Stimulated activated memory B cell treated with anti-CD40 and anti-IgM and Interleukin-4, amounts not matched to agents 10 μg/mL and 1 μg/mL and 100 μg/mL, for 72 hours (primary cell): ENCODE results near the gene IMMP2L.

Source experiments
- ATAC-seq: fragments of 150-1000 bp; cut with Tn5 transposase; 2 replicates; pipeline ENCODE4 v1.10.0; 2021
- H3K27ac Mint-ChIP-seq: one replicate; pipeline ENCODE4 v1.8.0; 2022; ENCODE audit warnings: mild to moderate bottlenecking, mixed read lengths
- H3K27me3 Mint-ChIP-seq: one replicate; pipeline ENCODE4 v1.8.0; 2022; ENCODE audit warnings: mixed read lengths
- H3K36me3 Mint-ChIP-seq: one replicate; pipeline ENCODE4 v1.8.0; 2022; ENCODE audit warnings: mixed read lengths
- H3K4me1 Mint-ChIP-seq: one replicate; pipeline ENCODE4 v1.8.0; 2022; ENCODE audit warnings: mixed read lengths
- H3K4me3 Mint-ChIP-seq: one replicate; pipeline ENCODE4 v1.8.0; 2022; ENCODE audit warnings: mild to moderate bottlenecking, moderate library complexity, mixed read lengths
- H3K9me3 Mint-ChIP-seq: one replicate; pipeline ENCODE4 v1.8.0; 2022; ENCODE audit warnings: mixed read lengths

The IMMP2L gene

GRCh38 chr7:110863258-110863657 lies 699.0 kb downstream of the IMMP2L start:
- Mint-ChIP-seq H3K27ac (no peak overlapping the region), H3K9me3 (no peaks in the 10 kb centered on the region), H3K27me3 (no peaks in the 10 kb centered on the region), H3K4me3 (no peak overlapping the region), H3K4me1 (no peaks in the 10 kb centered on the region), H3K36me3 (peaks cover 9% of the 10 kb centered on the region)
- ATAC-seq, result no peak

- no peak overlapping the region for H3K27ac Mint-ChIP-seq
- H3K4me1 Mint-ChIP-seq, result no peaks in the 10 kb centered on the region
- H3K4me3 Mint-ChIP-seq, result no peak overlapping the region
- H3K9me3 Mint-ChIP-seq, result no peaks in the 10 kb centered on the region
- H3K27me3 Mint-ChIP-seq, result no peaks in the 10 kb centered on the region
- ATAC-seq, result no peak
- H3K36me3 Mint-ChIP-seq, result peaks cover 5% of the 10 kb centered on the region
These were observed 701.1 kb downstream of the IMMP2L start for GRCh38 chr7:110861163-110861562.

- Mint-ChIP-seq H3K4me3 (no peak overlapping the region), H3K9me3 (no peaks in the 10 kb centered on the region), H3K27me3 (no peaks in the 10 kb centered on the region)
These were observed 705.2 kb downstream of the IMMP2L start for GRCh38 chr7:110857106-110857505.

GRCh38 chr7:110856704-110857103 lies 705.6 kb downstream of the IMMP2L start:
- Mint-ChIP-seq H3K27me3 (no peaks in the 10 kb centered on the region), H3K9me3 (no peaks in the 10 kb centered on the region), H3K36me3 (no peaks in the 10 kb centered on the region), H3K27ac (no peak overlapping the region), H3K4me3 (no peak overlapping the region), H3K4me1 (no peaks in the 10 kb centered on the region)
- no peak for ATAC-seq

More at GRCh38 chr7:110857106-110857505, 705.2 kb downstream of the IMMP2L start:
- no peak overlapping the region for H3K27ac Mint-ChIP-seq
- H3K36me3 Mint-ChIP-seq, result no peaks in the 10 kb centered on the region
- H3K4me1 Mint-ChIP-seq, result no peaks in the 10 kb centered on the region
- no peak for ATAC-seq

GRCh38 chr7:110854651-110855050 lies 707.6 kb downstream of the IMMP2L start:
- Mint-ChIP-seq H3K36me3 (no peaks in the 10 kb centered on the region), H3K27me3 (no peaks in the 10 kb centered on the region)

GRCh38 chr7:110854166-110854565 lies 708.1 kb downstream of the IMMP2L start:
- no peaks in the 10 kb centered on the region for H3K27me3 Mint-ChIP-seq
- ATAC-seq, result no peak
- no peaks in the 10 kb centered on the region for H3K4me1 Mint-ChIP-seq
- H3K4me3 Mint-ChIP-seq, result no peak overlapping the region
- H3K36me3 Mint-ChIP-seq, result no peaks in the 10 kb centered on the region
- no peak overlapping the region for H3K27ac Mint-ChIP-seq
- H3K9me3 Mint-ChIP-seq, result no peaks in the 10 kb centered on the region

More at GRCh38 chr7:110854651-110855050, 707.6 kb downstream of the IMMP2L start:
- Mint-ChIP-seq H3K27ac (no peak overlapping the region), H3K4me1 (no peaks in the 10 kb centered on the region), H3K9me3 (no peaks in the 10 kb centered on the region), H3K4me3 (no peak overlapping the region)
- no peak for ATAC-seq

- Mint-ChIP-seq H3K27ac (no peak overlapping the region), H3K36me3 (peaks cover 6% of the 10 kb centered on the region), H3K27me3 (no peaks in the 10 kb centered on the region), H3K9me3 (no peaks in the 10 kb centered on the region), H3K4me1 (no peaks in the 10 kb centered on the region), H3K4me3 (no peak overlapping the region)
- ATAC-seq, result no peak
These were observed 709.0 kb downstream of the IMMP2L start for GRCh38 chr7:110853263-110853662.

- Mint-ChIP-seq H3K9me3 (no peaks in the 10 kb centered on the region), H3K36me3 (peaks cover 6% of the 10 kb centered on the region), H3K27me3 (no peaks in the 10 kb centered on the region), H3K4me3 (no peak overlapping the region), H3K4me1 (no peaks in the 10 kb centered on the region), H3K27ac (no peak overlapping the region)
- ATAC-seq, result no peak
These were observed 709.9 kb downstream of the IMMP2L start for GRCh38 chr7:110852156-110852940.

GRCh38 chr7:110850224-110850623 lies 712.1 kb downstream of the IMMP2L start:
- Mint-ChIP-seq H3K4me3 (no peak overlapping the region), H3K36me3 (peaks cover 6% of the 10 kb centered on the region), H3K27me3 (no peaks in the 10 kb centered on the region), H3K4me1 (no peaks in the 10 kb centered on the region), H3K27ac (no peak overlapping the region), H3K9me3 (no peaks in the 10 kb centered on the region)
- no peak for ATAC-seq

- Mint-ChIP-seq H3K4me1 (no peaks in the 10 kb centered on the region), H3K9me3 (no peaks in the 10 kb centered on the region), H3K36me3 (no peaks in the 10 kb centered on the region), H3K4me3 (no peak overlapping the region), H3K27me3 (no peaks in the 10 kb centered on the region), H3K27ac (no peak overlapping the region)
- no peak for ATAC-seq
These were observed 719.5 kb downstream of the IMMP2L start for GRCh38 chr7:110842796-110843195.

- Mint-ChIP-seq H3K4me3 (no peak overlapping the region), H3K27ac (no peak overlapping the region), H3K36me3 (peaks cover 4% of the 10 kb centered on the region), H3K27me3 (no peaks in the 10 kb centered on the region), H3K9me3 (peaks cover 3% of the 10 kb centered on the region), H3K4me1 (no peaks in the 10 kb centered on the region)
- ATAC-seq, result no peak
These were observed 720.3 kb downstream of the IMMP2L start for GRCh38 chr7:110841840-110842545.

- no peaks in the 10 kb centered on the region for H3K4me1 Mint-ChIP-seq
- ATAC-seq, result no peak
- no peak overlapping the region for H3K27ac Mint-ChIP-seq
- H3K27me3 Mint-ChIP-seq, result no peaks in the 10 kb centered on the region
- peaks cover 4% of the 10 kb centered on the region for H3K9me3 Mint-ChIP-seq
- no peak overlapping the region for H3K4me3 Mint-ChIP-seq
- H3K36me3 Mint-ChIP-seq, result peaks cover 15% of the 10 kb centered on the region
These were observed 722.4 kb downstream of the IMMP2L start for GRCh38 chr7:110839866-110840265.

GRCh38 chr7:110835849-110836248 lies 726.4 kb downstream of the IMMP2L start:
- H3K27ac Mint-ChIP-seq, result no peak overlapping the region
- peaks cover 15% of the 10 kb centered on the region for H3K36me3 Mint-ChIP-seq
- H3K4me1 Mint-ChIP-seq, result no peaks in the 10 kb centered on the region
- no peak for ATAC-seq
- H3K4me3 Mint-ChIP-seq, result no peak overlapping the region
- H3K27me3 Mint-ChIP-seq, result no peaks in the 10 kb centered on the region
- peaks cover 4% of the 10 kb centered on the region for H3K9me3 Mint-ChIP-seq

GRCh38 chr7:110835218-110835617 lies 727.1 kb downstream of the IMMP2L start:
- Mint-ChIP-seq H3K4me1 (no peaks in the 10 kb centered on the region), H3K27me3 (no peaks in the 10 kb centered on the region), H3K4me3 (no peak overlapping the region), H3K9me3 (peaks cover 4% of the 10 kb centered on the region), H3K36me3 (peaks cover 15% of the 10 kb centered on the region), H3K27ac (no peak overlapping the region)
- no peak for ATAC-seq

GRCh38 chr7:110831419-110831818 lies 730.9 kb downstream of the IMMP2L start:
- no peak for ATAC-seq
- Mint-ChIP-seq H3K27me3 (no peaks in the 10 kb centered on the region), H3K27ac (no peak overlapping the region), H3K36me3 (peaks cover 8% of the 10 kb centered on the region), H3K4me3 (no peak overlapping the region), H3K4me1 (no peaks in the 10 kb centered on the region), H3K9me3 (no peaks in the 10 kb centered on the region)

GRCh38 chr7:110830778-110831177 lies 731.5 kb downstream of the IMMP2L start:
- Mint-ChIP-seq H3K9me3 (no peaks in the 10 kb centered on the region), H3K4me3 (no peak overlapping the region), H3K27me3 (no peaks in the 10 kb centered on the region), H3K36me3 (peaks cover 2% of the 10 kb centered on the region), H3K27ac (no peak overlapping the region), H3K4me1 (no peaks in the 10 kb centered on the region)
- ATAC-seq, result no peak
